ENCODE results near the gene GP9. TPM values are rescaled to one million over a fixed set of nuclear protein-coding genes. Genes with fewer than 3 reads are reported as not detected.
A peak's percentile ranks its signal among the peaks of the same experiment; 100 is the strongest.

Gene GP9
- total RNA-seq, 1 experiment from 2014 or later: not detected

- Histone ChIP-seq H3K27me3 (ENCODE audit: control insufficient read depth, insufficient read depth, low read length) (no peaks in the 10 kb centered on the region), H3K36me3 (replicated peaks; ENCODE audit: control insufficient read depth, insufficient read depth, low read length) (no peaks in the 10 kb centered on the region), H3K4me3 (ENCODE audit: insufficient read depth, low read depth, low read length) (no peak overlapping the region)
- no peak for DNase-seq
Observed at GRCh38 chr3:129051871-129052340, 8.7 kb upstream of the GP9 start.

DNA sequence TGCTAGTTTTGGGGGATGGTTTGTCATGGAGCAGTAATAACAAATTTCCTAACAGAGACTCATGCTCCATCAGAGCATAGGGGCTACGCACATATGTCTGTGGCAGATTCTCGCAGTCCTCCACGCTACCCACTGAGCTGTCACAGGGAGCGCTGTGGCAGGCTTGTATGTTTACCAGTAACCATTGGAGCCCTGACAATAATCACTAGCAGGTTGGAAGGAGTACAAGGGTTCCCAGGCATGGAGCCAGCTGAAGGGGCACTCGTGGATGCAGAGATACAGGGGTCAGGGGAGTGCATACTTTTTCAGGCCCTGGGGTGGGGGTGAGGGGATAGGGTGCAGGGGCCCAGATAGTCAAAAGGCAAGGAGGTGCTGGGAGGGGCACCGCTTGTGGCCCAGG lies 7.9 kb upstream of the GP9 start:
- H3K36me3 ChIP-seq (replicated peaks; ENCODE audit: control insufficient read depth, insufficient read depth, low read length): no peaks in the 10 kb centered on the region
- no peak overlapping the region for H3K4me3 ChIP-seq (ENCODE audit: insufficient read depth, low read depth, low read length)
- no peaks in the 10 kb centered on the region for H3K27me3 ChIP-seq (ENCODE audit: control insufficient read depth, insufficient read depth, low read length)
- no peak for DNase-seq

DNA sequence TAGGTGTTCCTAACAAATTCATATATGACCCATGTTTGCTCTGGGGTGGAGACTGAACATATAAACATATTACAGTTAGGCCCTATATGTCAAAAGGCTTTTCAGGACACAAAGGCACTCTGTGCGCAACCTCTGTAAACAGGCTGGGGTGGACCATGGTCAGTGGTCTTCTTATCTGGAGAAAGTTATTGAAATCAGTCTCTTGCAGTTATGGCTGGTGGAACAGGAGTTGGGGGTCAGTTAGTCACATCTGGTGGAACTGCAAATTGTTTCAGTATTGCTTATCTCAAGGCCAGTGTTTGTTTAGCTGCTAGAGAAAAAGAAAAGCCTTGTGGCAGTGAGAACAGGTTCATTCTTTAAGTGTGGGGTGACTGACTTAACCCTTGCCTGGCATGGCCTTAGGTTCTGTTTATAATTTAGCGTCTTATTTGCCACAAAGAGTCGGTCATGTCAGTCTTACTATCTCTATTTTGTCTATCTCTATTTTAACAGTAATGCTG lies 5.9 kb upstream of the GP9 start:
- Histone ChIP-seq H3K36me3 (replicated peaks; ENCODE audit: control insufficient read depth, insufficient read depth, low read length) (no peaks in the 10 kb centered on the region), H3K4me3 (ENCODE audit: insufficient read depth, low read depth, low read length) (no peak overlapping the region), H3K27me3 (ENCODE audit: control insufficient read depth, insufficient read depth, low read length) (no peaks in the 10 kb centered on the region)
- no peak for DNase-seq

GRCh38 chr3:129056451-129057173 lies 4.0 kb upstream of the GP9 start:
- no peaks in the 10 kb centered on the region for H3K27me3 ChIP-seq (ENCODE audit: control insufficient read depth, insufficient read depth, low read length)
- H3K36me3 ChIP-seq (replicated peaks; ENCODE audit: control insufficient read depth, insufficient read depth, low read length): no peaks in the 10 kb centered on the region
- no peak overlapping the region for H3K4me3 ChIP-seq (ENCODE audit: insufficient read depth, low read depth, low read length)
- no peak for DNase-seq

GRCh38 chr3:129057249-129057648 lies 3.3 kb upstream of the GP9 start:
- no peaks in the 10 kb centered on the region for H3K36me3 ChIP-seq (replicated peaks; ENCODE audit: control insufficient read depth, insufficient read depth, low read length)
- H3K27me3 ChIP-seq (ENCODE audit: control insufficient read depth, insufficient read depth, low read length): no peaks in the 10 kb centered on the region
- DNase-seq: no peak
- H3K4me3 ChIP-seq (ENCODE audit: insufficient read depth, low read depth, low read length): no peak overlapping the region

DNA sequence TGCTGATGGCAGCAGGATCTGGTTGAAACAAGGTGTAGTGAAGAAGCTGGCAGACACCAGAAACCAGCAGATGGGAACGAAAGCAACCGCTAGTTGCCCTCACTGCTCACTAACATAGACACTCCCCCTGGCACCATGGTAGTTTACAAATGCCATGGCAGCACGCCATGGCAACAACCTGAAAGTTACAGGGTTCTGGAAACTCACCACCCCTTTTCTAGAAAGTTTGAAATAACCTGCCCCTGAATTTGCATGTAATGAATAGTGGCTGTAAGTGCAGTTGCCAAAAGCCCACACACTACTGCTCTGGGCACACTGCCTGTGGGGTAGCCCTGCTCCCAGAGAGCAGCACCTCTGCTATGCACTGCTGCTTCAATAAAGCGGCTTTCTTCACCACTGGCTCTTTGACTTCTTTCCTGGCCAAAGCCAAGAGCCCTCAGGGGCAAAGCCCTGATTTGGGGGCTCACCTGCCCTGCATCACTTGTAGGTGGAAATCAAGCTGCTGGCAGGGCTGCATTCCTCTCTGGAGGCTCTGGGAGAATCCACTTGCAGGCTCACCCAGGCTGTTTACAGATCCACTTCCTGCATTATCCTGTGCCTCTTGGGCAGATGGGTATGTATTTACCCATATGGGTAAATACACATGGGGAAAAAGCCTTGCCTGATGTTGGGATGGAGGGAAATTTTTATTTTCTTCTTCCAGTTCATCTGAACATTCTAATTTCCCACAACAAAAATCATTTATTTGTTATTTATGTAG lies 2.0 kb upstream of the GP9 start:
- H3K27me3 ChIP-seq (ENCODE audit: control insufficient read depth, insufficient read depth, low read length): no peaks in the 10 kb centered on the region
- H3K36me3 ChIP-seq (replicated peaks; ENCODE audit: control insufficient read depth, insufficient read depth, low read length): no peaks in the 10 kb centered on the region
- no peak for DNase-seq
- no peak overlapping the region for H3K4me3 ChIP-seq (ENCODE audit: insufficient read depth, low read depth, low read length)

DNA sequence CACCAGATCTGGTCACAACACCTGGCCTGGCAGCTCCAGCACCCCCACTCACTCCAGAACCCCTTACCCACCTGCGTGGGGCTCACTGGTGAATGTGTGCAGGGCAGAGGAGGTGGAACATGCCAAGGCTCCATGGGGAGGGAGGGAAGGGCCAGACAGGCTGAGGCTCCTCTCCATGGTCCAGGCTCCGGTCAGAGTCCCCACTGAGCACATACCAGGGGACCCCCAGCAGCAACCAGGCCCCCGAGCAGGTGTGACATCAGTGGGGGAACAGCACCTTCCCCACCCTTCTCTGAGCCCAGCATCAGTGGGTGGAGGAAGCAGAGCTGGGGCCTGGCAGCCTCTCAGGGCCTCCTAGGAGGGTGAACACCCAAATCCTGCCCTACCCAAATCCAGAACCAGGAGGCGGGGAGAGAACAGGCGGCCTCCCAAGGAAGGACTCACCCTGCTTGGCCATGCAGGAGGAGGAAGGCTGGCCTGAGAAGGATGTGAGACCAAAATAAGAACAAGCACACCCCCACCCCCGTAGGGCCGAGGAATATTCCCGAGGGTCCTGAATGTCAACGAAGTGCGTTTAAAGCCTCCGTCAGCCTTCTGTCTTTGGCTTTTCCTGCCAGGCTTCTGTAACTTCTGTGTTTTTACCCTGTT lies 1.1 kb upstream of the GP9 start:
- Histone ChIP-seq H3K4me3 (ENCODE audit: insufficient read depth, low read depth, low read length) (no peak overlapping the region), H3K36me3 (replicated peaks; ENCODE audit: control insufficient read depth, insufficient read depth, low read length) (no peaks in the 10 kb centered on the region), H3K27me3 (ENCODE audit: control insufficient read depth, insufficient read depth, low read length) (no peaks in the 10 kb centered on the region)
- peak; percentile 26 for DNase-seq

DNA sequence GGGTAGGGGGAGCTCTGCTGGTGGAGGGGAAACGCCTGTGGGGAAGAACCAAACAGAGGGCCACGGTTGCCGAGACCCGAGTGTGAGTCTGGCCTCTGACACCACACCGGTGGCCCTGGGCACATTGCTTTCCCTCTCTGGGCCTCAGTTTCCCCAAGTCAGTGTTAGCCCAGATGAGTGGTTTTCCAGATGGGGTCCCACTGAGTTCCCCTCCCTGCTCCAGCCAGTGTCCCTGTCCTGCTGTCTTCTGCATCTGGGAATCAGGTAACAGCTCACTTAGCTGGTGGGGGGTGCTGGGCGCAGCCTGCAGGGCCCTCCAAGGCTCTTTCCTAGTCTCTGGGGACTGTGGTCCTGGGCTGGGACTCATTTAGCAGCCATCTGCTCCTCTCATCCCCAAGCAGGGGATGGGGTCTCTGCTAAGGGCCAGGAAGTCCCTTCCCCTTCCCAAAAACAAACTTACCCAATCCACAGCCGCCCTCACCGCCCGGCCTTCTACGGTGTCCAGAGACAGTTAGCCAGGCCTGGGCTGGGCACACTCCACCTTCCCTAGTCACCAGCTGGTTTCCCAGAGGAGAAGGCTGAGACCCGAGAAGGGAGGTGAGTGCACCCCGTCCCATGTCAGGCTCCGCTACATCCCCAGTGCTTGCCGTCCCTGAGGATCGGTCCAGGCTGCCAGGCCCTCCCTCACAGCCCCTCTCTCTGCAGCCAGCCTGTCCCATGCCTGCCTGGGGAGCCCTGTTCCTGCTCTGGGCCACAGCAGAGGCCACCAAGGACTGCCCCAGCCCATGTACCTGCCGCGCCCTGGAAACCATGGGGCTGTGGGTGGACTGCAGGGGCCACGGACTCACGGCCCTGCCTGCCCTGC lies 676 bp downstream of the GP9 start:
- H3K27me3 ChIP-seq (ENCODE audit: control insufficient read depth, insufficient read depth, low read length): no peaks in the 10 kb centered on the region
- H3K4me3 ChIP-seq (ENCODE audit: insufficient read depth, low read depth, low read length): no peak overlapping the region
- DNase-seq: peak; percentile 45
- H3K36me3 ChIP-seq (replicated peaks; ENCODE audit: control insufficient read depth, insufficient read depth, low read length): no peaks in the 10 kb centered on the region

- Histone ChIP-seq H3K27me3 (ENCODE audit: control insufficient read depth, insufficient read depth, low read length) (no peaks in the 10 kb centered on the region), H3K36me3 (replicated peaks; ENCODE audit: control insufficient read depth, insufficient read depth, low read length) (no peaks in the 10 kb centered on the region), H3K4me3 (ENCODE audit: insufficient read depth, low read depth, low read length) (no peak overlapping the region)
- peak; percentile 45 for DNase-seq
Observed at GRCh38 chr3:129061888-129062834, 1.6 kb downstream of the GP9 start.

- Histone ChIP-seq H3K4me3 (ENCODE audit: insufficient read depth, low read depth, low read length) (no peak overlapping the region), H3K27me3 (ENCODE audit: control insufficient read depth, insufficient read depth, low read length) (no peaks in the 10 kb centered on the region), H3K36me3 (replicated peaks; ENCODE audit: control insufficient read depth, insufficient read depth, low read length) (no peaks in the 10 kb centered on the region)
- no peak for DNase-seq
Observed at GRCh38 chr3:129063091-129063640, 2.6 kb downstream of the GP9 start.

- no peak for DNase-seq
- H3K36me3 ChIP-seq (replicated peaks; ENCODE audit: control insufficient read depth, insufficient read depth, low read length): no peaks in the 10 kb centered on the region
- H3K27me3 ChIP-seq (ENCODE audit: control insufficient read depth, insufficient read depth, low read length): no peaks in the 10 kb centered on the region
- H3K4me3 ChIP-seq (ENCODE audit: insufficient read depth, low read depth, low read length): no peak overlapping the region
Observed at GRCh38 chr3:129063841-129064482, 3.4 kb downstream of the GP9 start.

DNA sequence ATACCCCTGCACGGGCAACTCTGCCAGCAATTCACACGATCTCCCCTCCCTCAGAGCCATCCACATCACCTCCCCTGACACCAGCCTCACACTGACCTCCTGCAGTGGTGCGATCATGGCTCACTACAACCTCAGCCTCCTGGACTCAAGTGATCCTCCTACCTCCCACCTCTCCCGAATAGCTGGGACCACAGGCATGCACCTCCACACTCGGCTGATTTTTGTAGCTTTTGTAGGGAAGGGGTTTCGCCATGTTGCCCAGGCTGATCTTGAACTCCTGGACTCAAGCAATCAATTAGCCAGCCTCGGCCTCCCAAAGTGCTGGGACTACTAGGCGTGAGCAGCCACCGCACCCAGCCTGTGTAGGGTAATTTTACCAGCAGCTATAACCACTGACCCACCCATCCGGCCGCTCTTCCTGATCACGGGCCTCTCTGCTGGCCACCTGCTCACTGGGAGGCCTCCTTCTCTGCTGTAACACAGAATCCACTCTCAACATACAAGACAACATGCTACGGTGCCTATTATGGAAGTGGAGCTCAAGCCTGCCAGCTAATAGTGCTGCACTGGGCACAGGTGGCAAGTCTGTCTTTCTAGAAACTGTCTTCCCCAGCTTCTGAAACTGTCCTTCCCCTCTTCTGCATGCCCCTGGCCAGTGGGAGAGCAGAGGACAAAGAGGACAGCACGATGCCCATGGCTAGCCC lies 4.6 kb downstream of the GP9 start:
- no peak overlapping the region for H3K4me3 ChIP-seq (ENCODE audit: insufficient read depth, low read depth, low read length)
- no peaks in the 10 kb centered on the region for H3K27me3 ChIP-seq (ENCODE audit: control insufficient read depth, insufficient read depth, low read length)
- DNase-seq: no peak
- no peaks in the 10 kb centered on the region for H3K36me3 ChIP-seq (replicated peaks; ENCODE audit: control insufficient read depth, insufficient read depth, low read length)
